Measurements from ENCODE around the gene ACAP3.

Gene ACAP3

DNA sequence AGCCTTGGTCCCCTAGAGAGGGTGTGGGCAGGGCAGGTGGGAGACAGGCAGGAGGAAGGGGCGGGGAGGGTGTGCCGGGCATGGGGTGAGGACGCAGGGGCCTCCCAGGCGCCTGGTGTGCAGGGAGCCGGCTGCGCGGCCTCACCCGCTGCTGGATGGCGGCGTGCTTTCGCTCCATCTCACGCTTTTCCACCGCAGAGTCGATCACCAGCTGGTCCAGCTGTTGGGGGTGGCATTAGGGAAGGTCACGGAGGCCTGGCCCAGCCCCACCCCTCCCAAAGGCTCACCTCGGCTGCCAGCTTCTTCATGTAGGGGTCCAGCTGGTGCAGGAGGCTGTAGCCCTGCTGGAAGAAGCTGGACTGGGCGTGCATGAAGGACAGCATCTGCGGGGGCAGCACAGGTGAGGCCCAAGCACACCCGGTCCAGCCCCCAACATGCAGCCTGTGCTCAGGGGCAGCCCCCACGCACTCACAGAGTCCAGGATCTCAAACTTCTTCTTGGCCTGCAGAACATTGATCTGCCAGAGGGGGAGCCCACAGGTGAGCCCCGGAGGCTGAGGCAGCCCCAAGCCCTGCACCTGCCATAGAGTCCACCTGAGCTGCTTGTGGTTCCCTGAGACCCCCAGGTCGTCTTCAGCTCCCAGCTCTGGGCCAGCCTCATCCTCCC, 7.9 kb downstream of the ACAP3 start:
- no peak for DNase-seq (ENCODE audit: low read depth)

GRCh38 chr1:1298861-1299685, 8.7 kb downstream of the ACAP3 start:
- DNase-seq (ENCODE audit: low read depth): no peak

- no peak for DNase-seq (ENCODE audit: low read depth)
Observed at GRCh38 chr1:1297802-1298424, 9.8 kb downstream of the ACAP3 start.

GRCh38 chr1:1296070-1297061, 11.4 kb downstream of the ACAP3 start:
- DNase-seq (ENCODE audit: low read depth): no peak

DNA sequence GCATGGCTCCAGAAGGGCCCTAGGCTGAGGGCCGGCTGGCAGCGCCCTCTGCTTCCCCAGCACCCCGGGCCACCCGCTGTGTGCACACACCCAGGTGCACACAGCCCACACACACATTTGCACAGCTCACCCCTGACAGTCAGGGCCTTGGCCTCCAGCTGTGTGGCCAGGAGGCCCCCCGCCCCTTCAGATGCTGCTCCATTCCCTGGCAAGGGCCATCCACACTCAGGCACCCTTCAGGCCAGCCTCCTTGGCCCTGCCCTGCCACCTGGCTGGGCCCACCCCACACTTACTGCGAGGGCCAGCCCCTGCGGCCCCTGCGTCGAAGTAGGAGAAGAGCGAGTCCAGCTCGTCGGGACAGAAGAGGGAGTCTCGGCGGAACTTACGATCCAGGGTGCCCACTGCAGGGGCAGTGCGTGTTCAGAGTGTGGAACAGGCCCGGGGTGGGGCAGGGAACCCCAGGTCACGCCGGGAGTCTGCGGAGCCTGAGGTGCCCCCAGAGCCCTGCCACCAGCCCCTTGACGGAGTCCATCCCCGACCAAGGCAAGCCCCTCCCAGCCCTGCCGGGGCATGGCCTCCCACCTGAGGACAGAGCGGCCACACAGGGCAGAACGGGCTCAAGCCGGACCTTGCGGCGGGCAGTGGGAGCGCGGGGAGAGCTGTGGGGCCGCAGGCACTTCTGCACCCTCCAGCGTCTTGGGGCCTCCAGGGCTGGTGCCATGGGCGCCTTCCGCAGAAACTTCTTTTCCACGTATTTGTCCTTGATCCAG, 12.4 kb downstream of the ACAP3 start:
- DNase-seq (ENCODE audit: low read depth): no peak

DNA sequence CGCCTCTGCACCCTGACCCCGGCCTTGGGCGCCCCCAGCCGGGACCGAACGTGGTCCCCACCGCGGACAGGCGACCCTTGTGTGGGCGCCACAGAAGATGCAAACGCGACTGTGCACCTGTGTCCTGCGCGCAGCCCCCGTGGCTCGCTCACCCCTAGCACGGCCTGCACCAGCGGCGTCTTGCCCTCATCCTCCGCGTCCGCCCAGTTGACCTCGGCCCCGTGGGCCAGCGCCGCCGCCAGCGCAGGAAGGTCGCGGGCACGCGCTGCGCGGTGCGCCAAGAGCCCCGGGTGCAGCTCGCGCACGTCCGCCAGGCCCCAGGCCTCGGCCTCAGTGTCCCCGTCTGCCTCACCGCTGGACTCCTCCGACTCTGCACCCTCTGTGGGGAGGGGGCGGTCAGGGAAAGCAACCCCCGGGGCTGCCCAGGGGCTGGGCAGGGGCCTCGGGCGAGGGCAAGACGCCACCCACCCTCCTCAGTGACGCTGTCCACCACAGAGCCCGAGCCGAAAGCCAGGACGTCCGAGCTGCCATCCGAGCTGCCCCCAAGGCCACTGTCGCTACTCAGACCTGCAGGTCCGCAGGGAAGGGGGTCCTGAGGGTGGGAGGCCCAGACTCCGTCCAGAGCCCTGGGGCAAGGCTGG, 13.4 kb downstream of the ACAP3 start:
- DNase-seq (ENCODE audit: low read depth): no peak

- DNase-seq (ENCODE audit: low read depth): no peak
Observed at GRCh38 chr1:1293263-1294249, 14.2 kb downstream of the ACAP3 start.

- no peak for DNase-seq (ENCODE audit: low read depth)
Observed at GRCh38 chr1:1292851-1293250, 14.9 kb downstream of the ACAP3 start.

DNA sequence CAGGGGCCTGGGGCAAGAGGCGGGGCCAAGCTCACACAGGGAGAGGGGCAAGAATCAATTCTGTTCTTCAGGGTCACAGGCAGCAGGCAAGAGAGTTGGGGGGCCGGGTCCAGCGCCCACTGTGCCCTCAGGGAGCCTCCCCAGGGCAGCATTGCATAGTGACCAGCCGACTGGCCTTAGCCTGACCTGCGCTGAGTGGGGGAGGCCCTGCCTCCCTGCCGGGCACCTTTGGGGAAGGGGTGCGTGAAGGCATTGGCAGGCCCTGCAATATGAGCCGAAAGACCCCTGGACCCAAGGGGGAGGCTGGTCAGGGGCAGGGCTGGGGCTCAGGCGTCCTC, 15.3 kb downstream of the ACAP3 start:
- no peak for DNase-seq (ENCODE audit: low read depth)

GRCh38 chr1:1291548-1292441, 15.9 kb downstream of the ACAP3 start:
- DNase-seq (ENCODE audit: low read depth): no peak

GRCh38 chr1:1291023-1291528, 16.7 kb downstream of the ACAP3 start:
- no peak for DNase-seq (ENCODE audit: low read depth)

GRCh38 chr1:1290238-1290731, 17.4 kb downstream of the ACAP3 start:
- DNase-seq (ENCODE audit: low read depth): peak; percentile 35

GRCh38 chr1:1287288-1288110, 20.2 kb downstream of the ACAP3 start:
- no peak for DNase-seq (ENCODE audit: low read depth)

- no peak for DNase-seq (ENCODE audit: low read depth)
Observed at GRCh38 chr1:1286313-1287261, 21.1 kb downstream of the ACAP3 start.

GRCh38 chr1:1285611-1286311, 22.0 kb downstream of the ACAP3 start:
- no peak for DNase-seq (ENCODE audit: low read depth)
